Limb (tissue), 2 donors: ENCODE results near the gene STK11IP.

Experiments used
- DNase-seq, 2 donors: peaks; one replicate each; pipeline ENCODE4 v3.0.0-alpha.2; 2016; ENCODE audit errors: extremely low spot score in 2 of 2

Gene STK11IP

GRCh38 chr2:219563271-219563928 is 34.3 kb upstream of the STK11IP start:
- peak in 1 of 2 donors; percentile 21 for DNase-seq

- DNase-seq: peak in 1 of 2 donors; percentile 23
These were observed 32.3 kb upstream of the STK11IP start for GRCh38 chr2:219565130-219566080.

GRCh38 chr2:219566640-219567039 is 31.0 kb upstream of the STK11IP start:
- DNase-seq: no peak

GRCh38 chr2:219567131-219567530 is 30.5 kb upstream of the STK11IP start:
- DNase-seq: no peak

GRCh38 chr2:219567791-219568361 is 29.8 kb upstream of the STK11IP start:
- DNase-seq: no peak

GRCh38 chr2:219569041-219569440 is 28.6 kb upstream of the STK11IP start:
- DNase-seq: no peak

- no peak for DNase-seq
These were observed 28.0 kb upstream of the STK11IP start for GRCh38 chr2:219569635-219570034.

GRCh38 chr2:219570194-219570923 is 27.3 kb upstream of the STK11IP start:
- peak in 1 of 2 donors; percentile 69 for DNase-seq

GRCh38 chr2:219570924-219571310 is 26.7 kb upstream of the STK11IP start:
- no peak for DNase-seq

GRCh38 chr2:219571311-219572236 is 26.1 kb upstream of the STK11IP start, which contains the start of gene OBSL1:
TSS of gene OBSL1 (minus strand) at chr2:219571539. CDS start at chr2:219571232, 307 bp downstream.
- peak; percentile 86 to 88 for DNase-seq

GRCh38 chr2:219572237-219573001 is 25.2 kb upstream of the STK11IP start, which contains the start of gene INHA:
TSS of gene INHA (plus strand) at chr2:219572310. CDS start at chr2:219572375, 65 bp downstream.
- no peak for DNase-seq

GRCh38 chr2:219573166-219573565 is 24.5 kb upstream of the STK11IP start:
- DNase-seq: no peak

GRCh38 chr2:219574484-219575311 is 23.0 kb upstream of the STK11IP start:
- DNase-seq: peak in 1 of 2 donors; percentile 11

GRCh38 chr2:219575566-219576504 is 21.8 kb upstream of the STK11IP start:
- no peak for DNase-seq

- DNase-seq: peak; percentile 64 to 83
These were observed 20.9 kb upstream of the STK11IP start for GRCh38 chr2:219576505-219577388.
